Activated CD8-positive, alpha-beta memory T cell treated with anti-CD3 and anti-CD28 coated beads for 48 hours (primary cell): ENCODE measurements around the gene DNAJC30.
"Not testable (repeated sequence)": the region's sequence is repeated elsewhere in the genome, so short reads cannot be mapped to it uniquely, and the experiment has no call there.

Experiments used
- DNase-seq, 3 experiments: peaks; one replicate each; pipeline ENCODE4 v3.0.0-alpha.2; 2020; ENCODE audit warnings: low read depth in 2 of 3, low spot score in 2 of 3

The DNAJC30 gene

GRCh38 chr7:73683056-73683787 lies at the start of gene DNAJC30, which contains the start of gene BUD23:
Gene DNAJC30, minus strand, starts transcription at chr7:73683453. Its CDS starts 30 bp downstream, at chr7:73683423.
Gene BUD23, plus strand, starts transcription at chr7:73683597. Its CDS starts 29 bp downstream, at chr7:73683626.
- peak; percentile 90 to 97 (median 96) for DNase-seq

GRCh38 chr7:73732397-73732796 lies 49.1 kb upstream of the DNAJC30 start:
- DNase-seq = no peak

- no peak for DNase-seq
These were observed 47.2 kb upstream of the DNAJC30 start for GRCh38 chr7:73730485-73730884.

- no peak for DNase-seq
These were observed 45.3 kb upstream of the DNAJC30 start for GRCh38 chr7:73728551-73728950.

GRCh38 chr7:73727952-73728351 lies 44.7 kb upstream of the DNAJC30 start:
- no peak for DNase-seq

GRCh38 chr7:73726083-73726466 lies 42.8 kb upstream of the DNAJC30 start:
- DNase-seq = no peak

GRCh38 chr7:73723813-73724212 lies 40.6 kb upstream of the DNAJC30 start:
- DNase-seq = no peak

- no peak for DNase-seq
These were observed 39.5 kb upstream of the DNAJC30 start for GRCh38 chr7:73722785-73723184.

GRCh38 chr7:73722182-73722581 lies 38.9 kb upstream of the DNAJC30 start:
- DNase-seq = not testable (repeated sequence)

GRCh38 chr7:73721377-73721817 lies 38.1 kb upstream of the DNAJC30 start:
- no peak for DNase-seq

GRCh38 chr7:73720443-73720842 lies 37.2 kb upstream of the DNAJC30 start:
- DNase-seq = not testable (repeated sequence)

GRCh38 chr7:73719806-73720169 lies 36.5 kb upstream of the DNAJC30 start:
- DNase-seq = no peak

GRCh38 chr7:73718905-73719805 lies 35.9 kb upstream of the DNAJC30 start, which contains the start of gene STX1A:
Gene STX1A, minus strand, starts transcription at chr7:73719669. Its CDS starts 38 bp downstream, at chr7:73719631.
- peak in 2 of 3 experiments; percentile 37 to 54 for DNase-seq

- no peak for DNase-seq
These were observed 35.2 kb upstream of the DNAJC30 start for GRCh38 chr7:73718438-73718881.

GRCh38 chr7:73717991-73718405 lies 34.7 kb upstream of the DNAJC30 start:
- DNase-seq = peak; percentile 61 to 67 (median 64)

- no peak for DNase-seq
These were observed 34.0 kb upstream of the DNAJC30 start for GRCh38 chr7:73717025-73717807.

- no peak for DNase-seq
These were observed 33.2 kb upstream of the DNAJC30 start for GRCh38 chr7:73716318-73716890.

- no peak for DNase-seq
These were observed 32.5 kb upstream of the DNAJC30 start for GRCh38 chr7:73715648-73716317.

GRCh38 chr7:73713319-73713718 lies 30.1 kb upstream of the DNAJC30 start:
- not testable (repeated sequence) for DNase-seq

- no peak for DNase-seq
These were observed 29.5 kb upstream of the DNAJC30 start for GRCh38 chr7:73712773-73713172.
